H1 (cell line): ENCODE data around the gene OR4P4.

Source experiments
- CHD1 ChIP-seq: IDR thresholded peaks from 2 replicates; pipeline ENCODE4 v1.6.1; 2012; ENCODE audit warnings: low read depth, low read length, improper control_type of control experiment
- CTCF ChIP-seq, 3 experiments: IDR thresholded peaks; 1 replicate in 2 of 3; 2 replicates in 1 of 3; pipeline versions ENCODE4 v1.5.1 to v1.6.1; 2011; ENCODE audit warnings: low read length in 3 of 3, mild to moderate bottlenecking in 3 of 3, inconsistent platforms in 2 of 3, low read depth in 1 of 3, moderate library complexity in 1 of 3; ENCODE audit not compliant: insufficient read depth in 1 of 3; ENCODE audit errors: control extremely low read depth in 1 of 3
- E2F6 ChIP-seq: IDR thresholded peaks from 2 replicates; pipeline ENCODE4 v1.6.1; 2012; ENCODE audit warnings: inconsistent platforms
- EGR1 ChIP-seq: IDR thresholded peaks from 2 replicates; pipeline ENCODE4 v1.6.1; 2011; ENCODE audit warnings: low read depth, low read length, borderline replicate concordance
- EP300 ChIP-seq, 2 experiments: IDR thresholded peaks; 1 replicate in 1 of 2; 2 replicates in 1 of 2; pipeline ENCODE4 v1.6.1; 2011 to 2012; ENCODE audit warnings: low read depth in 2 of 2, low read length in 2 of 2, mild to moderate bottlenecking in 2 of 2, borderline replicate concordance in 1 of 2, inconsistent platforms in 1 of 2, moderate library complexity in 1 of 2
- EZH2 ChIP-seq: fragments of 200-600 bp; sonication (generic); IDR thresholded peaks from 2 replicates; pipeline ENCODE4 v1.7.1; 2012; ENCODE audit warnings: low read depth, mild to moderate bottlenecking, moderate library complexity, low read length, inconsistent platforms; ENCODE audit not compliant: severe bottlenecking
- MAX ChIP-seq: IDR thresholded peaks from 2 replicates; pipeline ENCODE4 v1.6.1; 2012; ENCODE audit warnings: inconsistent platforms
- POLR2A ChIP-seq, 2 experiments: IDR thresholded peaks; 1 replicate in 1 of 2; 2 replicates in 1 of 2; pipeline ENCODE4 v1.6.1; 2011; ENCODE audit warnings: low read depth in 2 of 2, low read length in 2 of 2, mild to moderate bottlenecking in 2 of 2; ENCODE audit errors: control extremely low read depth in 1 of 2
- POLR2AphosphoS5 ChIP-seq: IDR thresholded peaks from 2 replicates; pipeline ENCODE4 v1.6.1; 2011; ENCODE audit warnings: low read depth, low read length
- RAD21 ChIP-seq, 2 experiments: IDR thresholded peaks in 1 of 2; conservative IDR thresholded peaks in 1 of 2; 2 replicates each; pipeline ENCODE4 v1.6.1; 2011; ENCODE audit warnings: low read depth in 2 of 2, low read length in 2 of 2, improper control_type of control experiment in 1 of 2, inconsistent platforms in 1 of 2, mild to moderate bottlenecking in 1 of 2, moderate library complexity in 1 of 2
- SIRT6 ChIP-seq: IDR thresholded peaks from one replicate; pipeline ENCODE4 v1.7.1; 2012; ENCODE audit warnings: low read length, inconsistent platforms
- SP2 ChIP-seq: IDR thresholded peaks from 2 replicates; pipeline ENCODE4 v1.6.1; 2012; ENCODE audit warnings: mild to moderate bottlenecking, low read length, inconsistent platforms
- USF2 ChIP-seq: IDR thresholded peaks from 2 replicates; pipeline ENCODE4 v1.6.1; 2011; ENCODE audit warnings: low read length, improper control_type of control experiment
- YY1 ChIP-seq: IDR thresholded peaks from 2 replicates; pipeline ENCODE4 v1.6.1; 2011; ENCODE audit warnings: low read depth, mild to moderate bottlenecking, low read length

- TF ChIP-seq CTCF (IDR thresholded peaks at IDR 0.05; ENCODE audit: control extremely low read depth in 1 of 3, insufficient read depth in 1 of 3, low read depth in 1 of 3, low read length in 3 of 3) (no peak), USF2 (no peak), EZH2 (no peak), EP300 (IDR thresholded peaks at IDR 0.05; ENCODE audit: borderline replicate concordance in 1 of 2, low read depth in 2 of 2, low read length in 2 of 2) (no peak), RAD21 (IDR thresholded peaks at IDR 0.05 in 1 of 2, conservative IDR thresholded peaks at IDR 0.05 in 1 of 2; ENCODE audit: low read depth in 2 of 2, low read length in 2 of 2) (no peak), SP2 (no peak), POLR2AphosphoS5 (no peak), YY1 (no peak), EGR1 (no peak), MAX (no peak), CHD1 (no peak), SIRT6 (no peak), POLR2A (IDR thresholded peaks at IDR 0.05; ENCODE audit: control extremely low read depth in 1 of 2, low read depth in 2 of 2, low read length in 2 of 2) (no peak), E2F6 (no peak)
Measured at GRCh38 chr11:55658031-55658573, 23.2 kb downstream of the OR4P4 start.
